Measurements from ENCODE around the gene RAB41.
"Not testable (repeated sequence)": the region's sequence is repeated elsewhere in the genome, so short reads cannot be mapped to it uniquely, and the experiment has no call there.

RAB41 gene

GRCh38 chrX:70281951-70282350 is at the start of gene RAB41:
RAB41 (plus strand) TSS chrX:70282172; CDS start chrX:70282218, 46 bp downstream.
- DNase-seq: no peak

GRCh38 chrX:70234355-70234754 is 47.6 kb upstream of the RAB41 start, which contains the start of gene AWAT1:
AWAT1 (plus strand) TSS chrX:70234655; CDS start chrX:70234696, 41 bp downstream.
- no peak for DNase-seq

- DNase-seq: no peak
Measured at GRCh38 chrX:70240751-70241150, 41.2 kb upstream of the RAB41 start.

- DNase-seq: no peak
Measured at GRCh38 chrX:70241501-70241900, 40.5 kb upstream of the RAB41 start.

GRCh38 chrX:70243601-70244000 is 38.4 kb upstream of the RAB41 start:
- not testable (repeated sequence) for DNase-seq

GRCh38 chrX:70244881-70245280 is 37.1 kb upstream of the RAB41 start:
- no peak for DNase-seq

GRCh38 chrX:70247252-70247651 is 34.7 kb upstream of the RAB41 start:
- no peak for DNase-seq

GRCh38 chrX:70252491-70252890 is 29.5 kb upstream of the RAB41 start:
- no peak for DNase-seq

GRCh38 chrX:70253377-70254062 is 28.5 kb upstream of the RAB41 start:
- DNase-seq: no peak

GRCh38 chrX:70254063-70254400 is 27.9 kb upstream of the RAB41 start:
- DNase-seq: no peak

- DNase-seq: no peak
Measured at GRCh38 chrX:70254909-70255308, 27.1 kb upstream of the RAB41 start.

GRCh38 chrX:70255452-70255851 is 26.5 kb upstream of the RAB41 start:
- DNase-seq: no peak

GRCh38 chrX:70257423-70258288 is 24.3 kb upstream of the RAB41 start:
- DNase-seq: no peak

GRCh38 chrX:70260104-70260503 is 21.9 kb upstream of the RAB41 start, which contains the start of gene P2RY4:
P2RY4 (minus strand) TSS chrX:70260204; CDS start chrX:70259624, 580 bp downstream.
- no peak for DNase-seq

GRCh38 chrX:70262952-70263567 is 18.9 kb upstream of the RAB41 start:
- peak in 12 of 56 donors; percentile 0 to 21 (median 0) for DNase-seq

- DNase-seq: no peak
Measured at GRCh38 chrX:70264784-70265183, 17.2 kb upstream of the RAB41 start.

- no peak for DNase-seq
Measured at GRCh38 chrX:70268034-70268433, 13.9 kb upstream of the RAB41 start, which contains the start of gene ARR3. ARR3 (plus strand) TSS chrX:70268334; CDS start chrX:70269386, 1,052 bp downstream.

GRCh38 chrX:70274029-70274428 is 7.9 kb upstream of the RAB41 start:
- not testable (repeated sequence) for DNase-seq

- no peak for DNase-seq
Measured at GRCh38 chrX:70279081-70279480, 2.9 kb upstream of the RAB41 start.

- DNase-seq: no peak
Measured at GRCh38 chrX:70280573-70280972, 1.4 kb upstream of the RAB41 start.

GRCh38 chrX:70289168-70289792 is 7.3 kb downstream of the RAB41 start:
- no peak for DNase-seq

Data from nucleus accumbens (tissue), 56 donors.